GM21381 (cell line): ENCODE measurements around the gene APOL6.

Experiments
- ATAC-seq: cut with Tn5 transposase; IDR thresholded peaks from one replicate; pipeline ENCODE4 v1.9.1; 2021; ENCODE audit warnings: mild to moderate bottlenecking, moderate library complexity; ENCODE audit not compliant: unreplicated experiment

The APOL6 gene

DNA sequence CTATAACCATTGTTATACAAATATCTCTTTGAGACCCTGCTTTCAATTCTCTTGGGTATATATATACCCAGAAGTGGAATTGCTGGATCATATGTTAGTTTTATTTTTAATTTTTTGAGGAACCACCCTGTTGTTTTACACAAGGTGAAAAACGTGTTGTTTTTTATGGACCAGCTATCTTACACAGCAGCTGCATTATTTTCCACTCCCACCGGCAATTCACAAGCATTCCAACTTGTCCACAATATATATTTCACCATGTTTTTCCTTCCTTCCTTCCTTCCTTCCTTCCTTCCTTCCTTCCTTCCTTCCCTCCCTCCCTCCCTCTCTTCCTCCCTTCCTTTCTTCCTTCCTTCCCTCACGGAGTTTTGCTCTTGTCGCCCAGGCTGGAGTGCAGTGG is 63.1 kb downstream of the APOL6 start:
- ATAC-seq = no peak

DNA sequence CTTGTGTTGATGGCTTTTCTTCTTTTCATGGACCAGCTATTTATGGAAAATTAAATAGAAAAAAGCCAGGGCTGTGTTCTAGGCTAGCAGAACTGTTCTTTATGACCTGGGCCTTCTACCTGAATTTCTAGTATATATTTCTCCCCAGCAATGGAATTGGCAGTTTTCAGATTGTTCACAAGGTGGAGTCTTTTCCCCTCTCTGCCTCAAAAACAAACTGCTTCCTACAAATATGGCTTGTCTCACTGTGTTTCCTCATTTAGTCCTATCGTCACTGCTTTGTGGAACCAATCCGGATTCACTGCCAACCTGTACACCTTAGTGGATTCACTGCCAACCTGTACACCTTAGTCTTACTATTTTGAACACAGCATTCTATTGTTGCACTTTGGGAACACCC is 64.4 kb downstream of the APOL6 start:
- no peak for ATAC-seq

DNA sequence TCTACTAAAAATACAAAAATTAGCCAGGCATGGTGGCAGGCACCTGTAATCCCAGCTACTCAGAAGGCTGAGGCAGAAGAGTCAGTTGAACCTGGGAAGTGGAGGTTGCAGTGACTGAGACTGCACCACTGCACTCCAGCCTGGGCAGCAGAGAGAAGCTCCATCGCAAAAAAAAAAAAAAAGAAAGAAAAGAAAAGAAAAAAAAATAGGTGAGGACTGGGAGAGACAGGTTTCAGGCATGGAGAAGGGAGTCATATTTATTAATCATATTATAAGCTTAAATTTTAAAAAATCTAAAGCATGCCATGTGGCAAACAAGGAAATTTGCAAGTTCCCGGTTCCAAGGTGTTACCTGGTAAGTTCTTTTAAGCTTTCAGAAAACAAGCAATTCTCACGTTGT is 69.3 kb downstream of the APOL6 start, which contains the start of gene APOL5:
TSS of gene APOL5 (plus strand) at position 301 of the 400 bp plus-strand sequence. CDS start at position 301, 0 bp downstream.
- no peak for ATAC-seq
